PC-9 (cell line): ENCODE data around the gene BCDIN3D. TPM values are rescaled to one million over a fixed set of nuclear protein-coding genes. Genes with fewer than 3 reads are reported as not detected.
"Not testable (repeated sequence)": the region's sequence is repeated elsewhere in the genome, so short reads cannot be mapped to it uniquely, and the experiment has no call there.

Experiments
- BruUV-seq: library from RNA; stranded (reverse); fragments of 400-500 nt; replicated peaks from 2 replicates; lab custom pipeline; 2021; lab: Mats Ljungman, UMichigan
- CTCF ChIA-PET: fragments of 300-600 bp; sonication (Branson Sonifier 250); formaldehyde crosslinking; loops from one replicate; lab custom pipeline; 2022; ENCODE audit warnings: antibody characterized with exemption; lab: Charles Lee
- POLR2A ChIA-PET: fragments of 300-600 bp; sonication (Branson Sonifier 250); formaldehyde crosslinking; loops from one replicate; lab custom pipeline; 2022; ENCODE audit warnings: antibody characterized with exemption; ENCODE audit not compliant: unreplicated experiment; lab: Charles Lee
- DNase-seq, 2 experiments: peaks; one replicate each; pipeline versions ENCODE4 v3.0.0 to v3.0.0-alpha.2; 2015 to 2022; ENCODE audit warnings: mixed read lengths in 1 of 2
- H2AFZ ChIP-seq: fragments of 200-600 bp; sonication (generic); 2 replicates; pipeline ENCODE4 v1.8.1; 2017; ENCODE audit warnings: antibody characterized with exemption
- H3F3A ChIP-seq: fragments of 200-600 bp; sonication (generic); 2 replicates; pipeline ENCODE4 v1.8.1; 2017; ENCODE audit warnings: antibody characterized with exemption, mild to moderate bottlenecking, low read depth; ENCODE audit not compliant: insufficient read depth
- H3K27ac ChIP-seq: fragments of 200-600 bp; sonication (generic); 2 replicates; pipeline ENCODE4 v1.6.1; 2016; ENCODE audit warnings: mixed run types
- H3K27me3 ChIP-seq: fragments of 200-600 bp; sonication (generic); 2 replicates; pipeline ENCODE4 v1.6.1; 2016; ENCODE audit warnings: low read depth, mixed run types; ENCODE audit not compliant: insufficient read depth
- H3K36me3 ChIP-seq: fragments of 200-600 bp; sonication (generic); 2 replicates; pipeline ENCODE4 v1.6.1; 2016; ENCODE audit warnings: low read depth, mixed run types
- H3K4me1 ChIP-seq: fragments of 200-600 bp; sonication (generic); replicated peaks from 2 replicates; pipeline ENCODE4 v1.6.1; 2016; ENCODE audit warnings: mixed run types; ENCODE audit not compliant: insufficient read depth
- H3K4me2 ChIP-seq: fragments of 200-600 bp; sonication (generic); 2 replicates; pipeline ENCODE4 v1.6.1; 2017; ENCODE audit warnings: mixed run types
- H3K4me3 ChIP-seq: fragments of 200-600 bp; sonication (generic); 2 replicates; pipeline ENCODE4 v1.6.1; 2016; ENCODE audit warnings: mixed run types
- H3K79me2 ChIP-seq: fragments of 200-600 bp; sonication (generic); 2 replicates; pipeline ENCODE4 v1.6.1; 2017; ENCODE audit warnings: low read depth, mixed run types
- H3K9me2 ChIP-seq: fragments of 200-600 bp; sonication (generic); 2 replicates; pipeline ENCODE4 v1.8.1; 2017; ENCODE audit warnings: mild to moderate bottlenecking; ENCODE audit not compliant: insufficient read depth
- H3K9me3 ChIP-seq: fragments of 200-600 bp; sonication (generic); 2 replicates; pipeline ENCODE4 v1.8.1; 2016; ENCODE audit warnings: low read depth; ENCODE audit not compliant: insufficient read depth
- H4K20me1 ChIP-seq: fragments of 200-600 bp; sonication (generic); 2 replicates; pipeline ENCODE4 v1.8.1; 2017; ENCODE audit not compliant: insufficient read depth
- EZH2 ChIP-seq: fragments of 200-600 bp; sonication (generic); IDR thresholded peaks from 2 replicates; pipeline ENCODE4 v1.8.0; 2017; ENCODE audit warnings: antibody characterized with exemption, low read depth
- intact Hi-C: fragments of 100-400 bp; cut with micrococcal nuclease; formaldehyde crosslinking; loops from one replicate; pipeline ENCODE4 v1.10.0; 2022; ENCODE audit not compliant: unreplicated experiment
- total RNA-seq: library from RNA; stranded (reverse); gene quantifications from 2 replicates; pipeline ENCODE4 v1.2.3, GENCODE V29; 2021
- TF ChIP-seq, protein P1 (sequence below): fragments of 200-600 bp; sonication (generic); conservative IDR thresholded peaks from 2 replicates; pipeline ENCODE4 v1.6.1; 2017; ENCODE audit warnings: mixed run types, antibody characterized with exemption, mild to moderate bottlenecking, moderate library complexity

BCDIN3D gene
- total RNA-seq, 1 experiment from 2014 or later = 4.7 TPM

DNA sequence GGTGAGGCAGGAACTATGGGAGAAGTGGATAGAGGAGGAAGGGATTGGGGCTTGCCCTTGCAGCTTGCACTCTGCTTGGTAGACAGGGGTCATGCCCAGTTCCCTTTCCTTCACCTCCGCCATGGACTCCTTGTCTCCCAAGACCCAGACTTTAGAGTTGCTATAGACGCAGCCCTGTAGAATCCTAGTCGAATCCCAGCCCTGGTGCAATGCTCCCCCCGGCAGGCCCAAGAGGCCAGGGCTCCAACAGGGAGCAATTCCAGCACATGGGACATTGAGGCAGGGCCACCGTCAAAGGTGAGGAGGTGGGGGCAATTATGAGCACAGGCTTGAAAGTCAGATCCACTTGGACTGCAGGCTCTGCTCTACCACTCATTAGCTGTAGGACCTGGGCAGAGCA lies 29.5 kb upstream of the BCDIN3D start:
- no peak overlapping the region for H3K27ac ChIP-seq
- no peak for TF ChIP-seq EZH2
- TF ChIP-seq, protein P1, sequence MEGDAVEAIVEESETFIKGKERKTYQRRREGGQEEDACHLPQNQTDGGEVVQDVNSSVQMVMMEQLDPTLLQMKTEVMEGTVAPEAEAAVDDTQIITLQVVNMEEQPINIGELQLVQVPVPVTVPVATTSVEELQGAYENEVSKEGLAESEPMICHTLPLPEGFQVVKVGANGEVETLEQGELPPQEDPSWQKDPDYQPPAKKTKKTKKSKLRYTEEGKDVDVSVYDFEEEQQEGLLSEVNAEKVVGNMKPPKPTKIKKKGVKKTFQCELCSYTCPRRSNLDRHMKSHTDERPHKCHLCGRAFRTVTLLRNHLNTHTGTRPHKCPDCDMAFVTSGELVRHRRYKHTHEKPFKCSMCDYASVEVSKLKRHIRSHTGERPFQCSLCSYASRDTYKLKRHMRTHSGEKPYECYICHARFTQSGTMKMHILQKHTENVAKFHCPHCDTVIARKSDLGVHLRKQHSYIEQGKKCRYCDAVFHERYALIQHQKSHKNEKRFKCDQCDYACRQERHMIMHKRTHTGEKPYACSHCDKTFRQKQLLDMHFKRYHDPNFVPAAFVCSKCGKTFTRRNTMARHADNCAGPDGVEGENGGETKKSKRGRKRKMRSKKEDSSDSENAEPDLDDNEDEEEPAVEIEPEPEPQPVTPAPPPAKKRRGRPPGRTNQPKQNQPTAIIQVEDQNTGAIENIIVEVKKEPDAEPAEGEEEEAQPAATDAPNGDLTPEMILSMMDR = no peak
- no peak overlapping the region for H2AFZ ChIP-seq
- no TSS peak for BruUV-seq
- H3K4me3 ChIP-seq = no peak overlapping the region
- no peak for DNase-seq
- H3K4me1 ChIP-seq = peaks cover 27% of the 10 kb centered on the region
- intact Hi-C loops = no loop called here
- no peaks in the 10 kb centered on the region for H3K36me3 ChIP-seq
- no peak overlapping the region for H3K4me2 ChIP-seq
- ChIA-PET CTCF (interaction anchor here (0.6 kb wide), 1 partner anchor 91 kb away, joined by 3 read pairs; no protein-coding TSS in a partner anchor), POLR2A (no interaction called here)
- H3K27me3 ChIP-seq = no peaks in the 10 kb centered on the region
- no peaks in the 10 kb centered on the region for H3K9me3 ChIP-seq
- no peaks in the 10 kb centered on the region for H3K79me2 ChIP-seq
- H3F3A ChIP-seq = peaks cover 9% of the 10 kb centered on the region; the same call in 1 of the 2 replicates
- no peaks in the 10 kb centered on the region for H3K9me2 ChIP-seq
- H4K20me1 ChIP-seq = no peaks in the 10 kb centered on the region

DNA sequence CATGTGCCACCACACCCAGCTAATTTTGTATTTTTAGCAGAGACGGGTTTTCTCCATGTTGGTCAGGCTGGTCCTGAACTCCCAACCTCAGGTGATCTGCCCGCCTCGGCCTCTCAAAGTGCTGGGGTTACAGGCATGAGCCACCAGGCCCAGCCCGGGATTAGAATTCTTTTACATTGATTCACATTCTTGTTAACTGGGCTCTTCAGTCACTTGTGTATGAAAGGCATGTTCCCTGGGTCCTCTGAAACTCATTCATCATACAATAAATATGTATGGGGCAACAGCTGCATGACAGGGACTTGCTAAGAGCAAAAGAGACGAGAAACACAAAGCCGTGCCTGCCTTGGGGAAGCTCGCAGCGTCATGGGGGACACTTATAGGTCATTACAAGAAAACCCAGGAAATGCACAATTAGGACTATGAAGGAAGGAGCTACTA lies 28.9 kb upstream of the BCDIN3D start:
- H3K36me3 ChIP-seq, H3F3A ChIP-seq, H4K20me1 ChIP-seq, H3K9me3 ChIP-seq, H3K4me3 ChIP-seq, DNase-seq, H3K4me2 ChIP-seq, H3K79me2 ChIP-seq, POLR2A ChIA-PET, H3K27ac ChIP-seq, H2AFZ ChIP-seq, H3K9me2 ChIP-seq, H3K27me3 ChIP-seq, BruUV-seq, intact Hi-C loops: not testable (repeated sequence)
- CTCF ChIA-PET = interaction anchor here (0.6 kb wide), 1 partner anchor 91 kb away, joined by 3 read pairs; no protein-coding TSS in a partner anchor
- peaks cover 30% of the 10 kb centered on the region for H3K4me1 ChIP-seq

DNA sequence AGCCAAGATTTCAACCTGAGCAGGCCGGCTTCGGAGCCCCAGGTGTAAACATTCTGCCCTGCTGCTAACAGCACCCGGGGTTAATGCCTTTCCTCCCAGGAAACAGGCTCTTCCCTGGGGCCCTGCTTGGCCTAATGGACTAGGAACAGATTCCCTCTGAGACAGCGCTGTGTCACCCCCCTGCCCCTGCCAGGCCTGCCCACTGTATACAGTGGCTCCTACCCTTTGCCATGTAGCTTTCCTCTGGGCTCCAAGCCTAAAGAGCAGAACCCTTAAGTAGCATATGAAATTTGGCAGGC lies 28.3 kb upstream of the BCDIN3D start:
- H3K27ac ChIP-seq = no peak overlapping the region
- intact Hi-C loops = no loop called here
- POLR2A ChIA-PET = no interaction called here
- no peaks in the 10 kb centered on the region for H3K36me3 ChIP-seq
- no peak for DNase-seq
- TF ChIP-seq, protein P1 = no peak
- TF ChIP-seq EZH2 = no peak
- H3K4me3 ChIP-seq = no peak overlapping the region
- CTCF ChIA-PET = no interaction called here
- H3K4me2 ChIP-seq = no peak overlapping the region
- H3K4me1 ChIP-seq = peaks cover 30% of the 10 kb centered on the region
- BruUV-seq = no TSS peak
- H4K20me1 ChIP-seq = no peaks in the 10 kb centered on the region
- no peaks in the 10 kb centered on the region for H3K9me2 ChIP-seq
- peaks cover 8% of the 10 kb centered on the region; the same call in 1 of the 2 replicates for H3F3A ChIP-seq
- no peaks in the 10 kb centered on the region for H3K9me3 ChIP-seq
- no peaks in the 10 kb centered on the region for H3K79me2 ChIP-seq
- H3K27me3 ChIP-seq = no peaks in the 10 kb centered on the region
- H2AFZ ChIP-seq = no peak overlapping the region
